HL-60 (cell line): Measurements from ENCODE around the gene SEMG2.

Experiments used
- DNase-seq, 2 experiments: peaks; one replicate each; pipeline ENCODE4 v3.0.0-alpha.2; 2010 to 2020; ENCODE audit warnings: low read depth in 1 of 2, low spot score in 1 of 2
- H3K27ac ChIP-seq: fragments of 250-450 bp; sonication (Bioruptor Pico); replicated peaks from 2 replicates; pipeline ENCODE4 v1.5.1; 2020; ENCODE audit warnings: mild to moderate bottlenecking, moderate library complexity
- H3K27me3 ChIP-seq: fragments of 250-450 bp; sonication (Bioruptor Pico); 2 replicates; pipeline ENCODE4 v1.5.1; 2021; ENCODE audit warnings: mild to moderate bottlenecking, moderate library complexity; ENCODE audit not compliant: insufficient read depth, poor library complexity, severe bottlenecking
- H3K4me3 ChIP-seq: replicated peaks from 2 replicates; pipeline ENCODE4 v1.5.1; 2011; ENCODE audit warnings: mild to moderate bottlenecking, control low read depth, low read length; ENCODE audit not compliant: insufficient read depth
- GABPA ChIP-seq: IDR thresholded peaks from 2 replicates; pipeline ENCODE4 v1.6.1; 2012; ENCODE audit warnings: low read depth
- POLR2AphosphoS5 ChIP-seq: IDR thresholded peaks from 2 replicates; pipeline ENCODE4 v1.6.1; 2012; ENCODE audit warnings: low read depth
- SPI1 ChIP-seq: IDR thresholded peaks from 2 replicates; pipeline ENCODE4 v1.6.1; 2012; ENCODE audit warnings: low read depth, mild to moderate bottlenecking, borderline replicate concordance
- TF ChIP-seq, protein P1 (sequence below): IDR thresholded peaks from 2 replicates; pipeline ENCODE4 v1.6.1; 2012; ENCODE audit warnings: low read depth; ENCODE audit not compliant: insufficient replicate concordance
- TF ChIP-seq, protein P2 (sequence below): IDR thresholded peaks from one replicate; pipeline ENCODE4 v1.5.1; 2011; ENCODE audit warnings: low read length, control low read depth, inconsistent platforms; ENCODE audit not compliant: insufficient read depth

SEMG2 gene

DNA sequence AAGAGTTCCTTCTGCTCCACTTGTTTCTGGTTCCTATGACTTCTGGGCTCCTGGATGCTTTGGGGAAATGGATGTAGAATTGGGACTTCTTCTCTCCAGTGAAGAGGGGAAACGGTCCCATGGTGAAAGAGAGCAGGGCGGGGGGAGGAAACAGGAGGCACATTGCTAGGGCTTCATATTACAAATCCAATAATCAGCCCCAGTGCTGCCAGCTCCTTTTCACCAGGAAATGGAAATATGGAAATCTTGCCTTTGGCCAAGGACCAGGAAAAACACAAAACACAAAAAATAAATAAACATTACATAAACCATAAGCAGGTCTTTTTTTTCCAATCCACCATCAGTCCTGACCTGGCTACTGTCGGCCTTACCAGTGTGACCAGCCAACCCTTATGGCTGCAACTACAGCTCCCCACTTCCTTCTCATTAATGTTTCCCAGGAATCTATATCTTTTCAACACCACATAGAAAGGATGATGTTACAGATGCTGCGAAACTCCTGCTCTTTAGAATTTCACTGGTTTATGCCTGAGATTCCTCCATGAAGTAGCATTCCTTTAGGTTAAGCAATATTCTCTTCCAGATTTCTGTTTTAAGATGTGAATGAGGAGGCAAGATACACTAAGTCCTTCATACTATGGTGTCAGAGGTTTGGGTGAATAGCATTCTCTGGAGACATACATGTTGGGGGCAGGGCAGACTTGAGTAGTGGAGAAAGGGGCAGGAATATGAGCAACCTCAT, 44.5 kb upstream of the SEMG2 start:
- DNase-seq, result no peak
- Histone ChIP-seq H3K27ac (no peak overlapping the region), H3K27me3 (no peaks in the 10 kb centered on the region), H3K4me3 (no peak overlapping the region)
- TF ChIP-seq, protein P1, sequence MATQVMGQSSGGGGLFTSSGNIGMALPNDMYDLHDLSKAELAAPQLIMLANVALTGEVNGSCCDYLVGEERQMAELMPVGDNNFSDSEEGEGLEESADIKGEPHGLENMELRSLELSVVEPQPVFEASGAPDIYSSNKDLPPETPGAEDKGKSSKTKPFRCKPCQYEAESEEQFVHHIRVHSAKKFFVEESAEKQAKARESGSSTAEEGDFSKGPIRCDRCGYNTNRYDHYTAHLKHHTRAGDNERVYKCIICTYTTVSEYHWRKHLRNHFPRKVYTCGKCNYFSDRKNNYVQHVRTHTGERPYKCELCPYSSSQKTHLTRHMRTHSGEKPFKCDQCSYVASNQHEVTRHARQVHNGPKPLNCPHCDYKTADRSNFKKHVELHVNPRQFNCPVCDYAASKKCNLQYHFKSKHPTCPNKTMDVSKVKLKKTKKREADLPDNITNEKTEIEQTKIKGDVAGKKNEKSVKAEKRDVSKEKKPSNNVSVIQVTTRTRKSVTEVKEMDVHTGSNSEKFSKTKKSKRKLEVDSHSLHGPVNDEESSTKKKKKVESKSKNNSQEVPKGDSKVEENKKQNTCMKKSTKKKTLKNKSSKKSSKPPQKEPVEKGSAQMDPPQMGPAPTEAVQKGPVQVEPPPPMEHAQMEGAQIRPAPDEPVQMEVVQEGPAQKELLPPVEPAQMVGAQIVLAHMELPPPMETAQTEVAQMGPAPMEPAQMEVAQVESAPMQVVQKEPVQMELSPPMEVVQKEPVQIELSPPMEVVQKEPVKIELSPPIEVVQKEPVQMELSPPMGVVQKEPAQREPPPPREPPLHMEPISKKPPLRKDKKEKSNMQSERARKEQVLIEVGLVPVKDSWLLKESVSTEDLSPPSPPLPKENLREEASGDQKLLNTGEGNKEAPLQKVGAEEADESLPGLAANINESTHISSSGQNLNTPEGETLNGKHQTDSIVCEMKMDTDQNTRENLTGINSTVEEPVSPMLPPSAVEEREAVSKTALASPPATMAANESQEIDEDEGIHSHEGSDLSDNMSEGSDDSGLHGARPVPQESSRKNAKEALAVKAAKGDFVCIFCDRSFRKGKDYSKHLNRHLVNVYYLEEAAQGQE, result no peak
- TF ChIP-seq POLR2AphosphoS5 (no peak), GABPA (no peak), SPI1 (no peak)
- TF ChIP-seq, protein P2, sequence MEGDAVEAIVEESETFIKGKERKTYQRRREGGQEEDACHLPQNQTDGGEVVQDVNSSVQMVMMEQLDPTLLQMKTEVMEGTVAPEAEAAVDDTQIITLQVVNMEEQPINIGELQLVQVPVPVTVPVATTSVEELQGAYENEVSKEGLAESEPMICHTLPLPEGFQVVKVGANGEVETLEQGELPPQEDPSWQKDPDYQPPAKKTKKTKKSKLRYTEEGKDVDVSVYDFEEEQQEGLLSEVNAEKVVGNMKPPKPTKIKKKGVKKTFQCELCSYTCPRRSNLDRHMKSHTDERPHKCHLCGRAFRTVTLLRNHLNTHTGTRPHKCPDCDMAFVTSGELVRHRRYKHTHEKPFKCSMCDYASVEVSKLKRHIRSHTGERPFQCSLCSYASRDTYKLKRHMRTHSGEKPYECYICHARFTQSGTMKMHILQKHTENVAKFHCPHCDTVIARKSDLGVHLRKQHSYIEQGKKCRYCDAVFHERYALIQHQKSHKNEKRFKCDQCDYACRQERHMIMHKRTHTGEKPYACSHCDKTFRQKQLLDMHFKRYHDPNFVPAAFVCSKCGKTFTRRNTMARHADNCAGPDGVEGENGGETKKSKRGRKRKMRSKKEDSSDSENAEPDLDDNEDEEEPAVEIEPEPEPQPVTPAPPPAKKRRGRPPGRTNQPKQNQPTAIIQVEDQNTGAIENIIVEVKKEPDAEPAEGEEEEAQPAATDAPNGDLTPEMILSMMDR, result no peak

DNA sequence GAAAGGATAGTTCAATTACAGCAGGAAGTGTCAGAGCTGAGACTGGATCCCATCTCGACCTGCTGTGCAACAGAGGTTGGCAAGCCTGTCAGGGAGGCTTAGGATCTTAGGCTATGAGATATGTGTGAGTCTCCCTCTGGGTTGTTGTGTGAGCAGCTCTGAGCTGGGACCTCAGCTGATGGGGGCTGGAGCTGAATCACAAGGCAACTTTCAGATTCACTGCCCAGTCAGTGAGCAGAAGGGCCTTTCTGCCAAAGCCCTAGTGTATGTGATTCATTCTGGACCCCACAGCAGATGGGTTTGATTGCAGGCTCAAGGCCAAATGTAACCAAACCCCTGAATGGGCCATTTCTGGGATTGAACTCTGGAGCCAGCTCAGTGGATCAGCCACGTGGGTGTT, 42.0 kb upstream of the SEMG2 start:
- no peak overlapping the region for H3K4me3 ChIP-seq
- no peaks in the 10 kb centered on the region for H3K27me3 ChIP-seq
- peak overlapping the region; percentile 53 for H3K27ac ChIP-seq
- DNase-seq, result no peak
- TF ChIP-seq SPI1 (no peak), POLR2AphosphoS5 (no peak), GABPA (no peak)
- TF ChIP-seq, protein P2, result no peak
- TF ChIP-seq, protein P1, result no peak

DNA sequence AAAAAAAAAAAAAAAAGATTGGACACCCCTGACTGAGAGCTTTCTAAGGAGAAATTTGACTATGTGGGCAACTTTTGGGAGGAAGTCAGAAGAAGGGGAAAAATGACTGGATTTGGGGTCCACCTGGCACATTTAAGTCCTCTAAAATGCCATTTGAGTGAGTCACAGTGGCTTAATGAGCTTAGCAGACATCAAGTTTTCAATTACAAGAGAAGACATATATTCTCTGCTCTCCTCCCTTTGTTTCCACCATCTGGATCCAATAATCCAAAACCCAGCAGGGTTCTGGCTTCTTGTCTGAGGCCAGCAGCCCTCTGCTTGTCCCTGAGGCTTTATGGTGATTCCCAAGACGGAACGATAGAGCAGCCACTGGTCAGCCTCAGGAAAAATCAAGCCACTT, 39.5 kb upstream of the SEMG2 start:
- Histone ChIP-seq H3K27ac (no peak overlapping the region), H3K4me3 (no peak overlapping the region), H3K27me3 (no peaks in the 10 kb centered on the region)
- TF ChIP-seq, protein P2, result no peak
- TF ChIP-seq, protein P1, result no peak
- no peak for TF ChIP-seq SPI1
- TF ChIP-seq GABPA, result no peak
- no peak for TF ChIP-seq POLR2AphosphoS5
- DNase-seq, result no peak
